Endothelial cell of umbilical vein (primary cell): ENCODE data around the gene EXOC6. TPM values are rescaled to one million over a fixed set of nuclear protein-coding genes. Genes with fewer than 3 reads are reported as not detected.
A peak's percentile ranks its signal among the peaks of the same experiment; 100 is the strongest.

Experiments used
- BruUV-seq: library from RNA; stranded (reverse); fragments of 400-500 nt; replicated peaks from 2 replicates; lab custom pipeline; 2021; lab: Mats Ljungman, UMichigan
- CTCF ChIA-PET: fragments of 300-600, 350-600 bp; sonication (Branson Sonifier 250); formaldehyde crosslinking; loops from one replicate; lab custom pipeline; 2021; ENCODE audit warnings: antibody characterized with exemption, inconsistent platforms; lab: Charles Lee
- POLR2A ChIA-PET: fragments of 300-600, 350-600 bp; sonication (Branson Sonifier 250); formaldehyde crosslinking; loops from one replicate; lab custom pipeline; 2021; ENCODE audit warnings: antibody characterized with exemption, inconsistent platforms; lab: Charles Lee
- DNase-seq: peaks from one replicate; pipeline ENCODE4 v3.0.0-alpha.2; 2011; ENCODE audit warnings: low read depth, low spot score
- FAIRE-seq: peaks from 2 replicates; lab custom pipeline; 2011; peaks lifted over from hg19 to GRCh38; lab: Jason Lieb, UNC
- H2AFZ ChIP-seq: 2 replicates; pipeline ENCODE4 v1.6.0; 2012; ENCODE audit warnings: low read depth, low read length, control low read depth, inconsistent platforms
- H3K27ac ChIP-seq: 2 replicates; pipeline ENCODE4 v1.5.1; 2011; ENCODE audit warnings: low read depth, mild to moderate bottlenecking, control low read depth, low read length, moderate library complexity; ENCODE audit not compliant: insufficient read depth
- H3K27me3 ChIP-seq, 2 experiments: 2 replicates each; pipeline versions ENCODE4 v1.6.0 to v1.6.1; 2011; ENCODE audit warnings: low read length in 2 of 2, mixed read lengths in 1 of 2; ENCODE audit not compliant: control insufficient read depth in 2 of 2, insufficient read depth in 2 of 2
- H3K36me3 ChIP-seq, 2 experiments: 2 replicates in 1 of 2; 3 replicates in 1 of 2; pipeline ENCODE4 v1.5.1; 2011; ENCODE audit warnings: low read length in 2 of 2, mild to moderate bottlenecking in 1 of 2, moderate library complexity in 1 of 2; ENCODE audit not compliant: control insufficient read depth in 2 of 2, insufficient read depth in 2 of 2; ENCODE audit errors: extremely low read depth in 1 of 2
- H3K4me1 ChIP-seq: 3 replicates; pipeline ENCODE4 v1.5.1; 2011; ENCODE audit warnings: mild to moderate bottlenecking, low read length; ENCODE audit not compliant: control insufficient read depth, insufficient read depth; ENCODE audit errors: extremely low read depth
- H3K4me2 ChIP-seq: 2 replicates; pipeline ENCODE4 v1.6.1; 2011; ENCODE audit warnings: low read length, control low read depth, mixed read lengths; ENCODE audit not compliant: insufficient read depth
- H3K4me3 ChIP-seq, 3 experiments: fragments of 200-600 bp in 1 of 3; sonication (generic), shearing (Covaris generic) in 1 of 3; replicated peaks in 1 of 3; 2 replicates each; pipeline ENCODE4 v1.5.1; 2011 to 2016; ENCODE audit warnings: control low read depth in 3 of 3, low read length in 3 of 3, mild to moderate bottlenecking in 2 of 3, inconsistent platforms in 1 of 3, low read depth in 1 of 3, moderate library complexity in 1 of 3; ENCODE audit not compliant: insufficient read depth in 1 of 3
- H3K79me2 ChIP-seq: 2 replicates; pipeline ENCODE4 v1.6.0; 2012; ENCODE audit warnings: low read length, inconsistent platforms; ENCODE audit not compliant: control insufficient read depth, insufficient read depth
- H3K9ac ChIP-seq: replicated peaks from 2 replicates; pipeline ENCODE3; 2011; ENCODE audit warnings: low read length, control low read depth; ENCODE audit not compliant: insufficient read depth; ENCODE audit errors: extremely low read depth
- H3K9me1 ChIP-seq: replicated peaks from 3 replicates; pipeline ENCODE4 v1.6.0; 2011; ENCODE audit warnings: mild to moderate bottlenecking, low read length; ENCODE audit not compliant: control insufficient read depth, insufficient read depth; ENCODE audit errors: extremely low read depth
- H3K9me3 ChIP-seq: replicated peaks from 2 replicates; pipeline ENCODE4 v1.5.1; 2012; ENCODE audit warnings: low read length, inconsistent platforms; ENCODE audit not compliant: control insufficient read depth, insufficient read depth
- H4K20me1 ChIP-seq: replicated peaks from 2 replicates; pipeline ENCODE3; 2011; ENCODE audit warnings: mild to moderate bottlenecking, low read length; ENCODE audit not compliant: control insufficient read depth, insufficient read depth; ENCODE audit errors: extremely low read depth
- CTCF ChIP-seq, 2 donors: IDR thresholded peaks; 1 replicate in 1 of 2; 2 replicates in 1 of 2; pipeline ENCODE4 v1.5.1; 2011; ENCODE audit warnings: low read length in 2 of 2, mild to moderate bottlenecking in 2 of 2, moderate library complexity in 2 of 2, control low read depth in 1 of 2, inconsistent platforms in 1 of 2, low read depth in 1 of 2; ENCODE audit not compliant: insufficient read depth in 1 of 2; ENCODE audit errors: extremely low read depth in 1 of 2
- EZH2 ChIP-seq: IDR thresholded peaks from 2 replicates; pipeline ENCODE4 v1.6.1; 2012; ENCODE audit warnings: borderline replicate concordance, low read depth, mild to moderate bottlenecking, moderate library complexity, low read length, inconsistent platforms; ENCODE audit not compliant: severe bottlenecking
- FOS ChIP-seq: IDR thresholded peaks from 2 replicates; pipeline ENCODE4 v1.6.1; 2011; ENCODE audit warnings: mild to moderate bottlenecking, low read length, moderate library complexity, borderline replicate concordance; ENCODE audit not compliant: insufficient read depth
- JUN ChIP-seq: IDR thresholded peaks from 2 replicates; pipeline ENCODE4 v1.6.1; 2011; ENCODE audit warnings: borderline replicate concordance, low read depth; ENCODE audit not compliant: insufficient read length, insufficient read depth
- POLR2AphosphoS5 ChIP-seq: IDR thresholded peaks from 2 replicates; pipeline ENCODE4 v1.6.1; 2012; ENCODE audit warnings: low read depth, mild to moderate bottlenecking, control low read depth, low read length, moderate library complexity; ENCODE audit not compliant: insufficient read depth
- dilution Hi-C: fragments of 300-500 bp; cut with MboI; formaldehyde crosslinking; loops from one replicate; pipeline ENCODE4 v1.15.0; 2019; ENCODE audit warnings: low sequenced_read_pairs; ENCODE audit not compliant: extremely low pct_ligation_motif_present
- intact Hi-C: fragments of 100-400 bp; cut with micrococcal nuclease; formaldehyde crosslinking; loops from one replicate; pipeline ENCODE4 v1.10.0; 2022
- polyA plus RNA-seq, 4 experiments: library from polyadenylated mRNA; depleted of rRNA in 3 of 4; stranded (reverse) in 3 of 4; unstranded in 1 of 4; fragments of >200 nt; gene quantifications; 2 replicates each; pipeline versions ENCODE4 v1.2.1 to v1.2.3, GENCODE V29; 2011 to 2012; ENCODE audit warnings: missing spikeins in 1 of 4
- total RNA-seq: library from RNA; stranded (reverse); gene quantifications from 2 replicates; pipeline ENCODE4 v1.2.3, GENCODE V29; 2021

EXOC6 gene
- total and polyA plus RNA-seq, 2 donors (not counting 3 experiments of a cell fraction or from before 2014, with no cell fraction given): 72.6 to 108 TPM

- H3K4me3 ChIP-seq: no peak overlapping the region
- DNase-seq (no peak), FAIRE-seq (no peak)
- no peak overlapping the region for H3K27ac ChIP-seq
- H2AFZ ChIP-seq: no peak overlapping the region
- ChIA-PET CTCF (interaction anchor here (2.0 to 2.1 kb wide), 2 partner anchors 9 to 51 kb away, joined by 4 to 6 read pairs; no protein-coding TSS in a partner anchor), POLR2A (no interaction called here)
- H3K9me3 ChIP-seq: no peaks in the 10 kb centered on the region
- H3K79me2 ChIP-seq: peaks cover 46% of the 10 kb centered on the region
- no peak for TF ChIP-seq JUN
- TF ChIP-seq EZH2: no peak
- TF ChIP-seq FOS: peak; percentile 22
- no peak for TF ChIP-seq POLR2AphosphoS5
- TF ChIP-seq CTCF (IDR thresholded peaks at IDR 0.05; ENCODE audit: extremely low read depth in 1 of 2, insufficient read depth in 1 of 2, low read depth in 1 of 2, low read length in 2 of 2): no peak
- intact Hi-C loops: no loop called here
- dilution Hi-C loops: no loop called here
- H3K9me1 ChIP-seq: no peaks in the 10 kb centered on the region
- BruUV-seq: no TSS peak
- H3K4me2 ChIP-seq: no peak overlapping the region
- H3K36me3 ChIP-seq: peaks cover 16 to 19% of the 10 kb centered on the region in 2 experiments
- H4K20me1 ChIP-seq: peaks cover 17% of the 10 kb centered on the region
- no peak overlapping the region for H3K9ac ChIP-seq
- H3K4me1 ChIP-seq: peaks cover 27% of the 10 kb centered on the region
- no peaks in the 10 kb centered on the region for H3K27me3 ChIP-seq
These were observed 45.8 kb downstream of the EXOC6 start for GRCh38 chr10:92894081-92894655.
